Gastrocnemius medialis (tissue), 4 donors: ENCODE measurements around the gene JADE2.

ENCODE experiments used
- CTCF ChIP-seq, 5 experiments: fragments of 450-650 bp in 3 of 5; fragments of 200-600 bp in 2 of 5; sonication (generic) in 2 of 5; IDR thresholded peaks in 4 of 5; conservative IDR thresholded peaks in 1 of 5; 1 replicate in 4 of 5; 2 replicates in 1 of 5; pipeline ENCODE4 v1.5.1; 2016 to 2019; ENCODE audit warnings: antibody characterized with exemption in 5 of 5, mild to moderate bottlenecking in 3 of 5, moderate library complexity in 3 of 5
- POLR2A ChIP-seq, 2 donors: fragments of 450-650 bp; IDR thresholded peaks; one replicate each; pipeline ENCODE4 v1.6.1; 2017; ENCODE audit warnings: antibody characterized with exemption in 2 of 2, mild to moderate bottlenecking in 2 of 2, moderate library complexity in 2 of 2

GRCh38 chr5:134551901-134552300 lies 26.4 kb downstream of the JADE2 start:
- TF ChIP-seq CTCF (IDR thresholded peaks at IDR 0.05 in 4 of 5, conservative IDR thresholded peaks at IDR 0.05 in 1 of 5) (no peak), POLR2A (IDR thresholded peaks at IDR 0.05) (no peak)
